A673 (cell line): Measurements from ENCODE around the gene TOR4A. TPM values are rescaled to one million over a fixed set of nuclear protein-coding genes. Genes with fewer than 3 reads are reported as not detected.

Experiments used
- BruUV-seq: library from RNA; stranded (reverse); fragments of 400-500 nt; replicated peaks from 2 replicates; lab custom pipeline; 2021; lab: Mats Ljungman, UMichigan
- CTCF ChIA-PET: fragments of 300-600 bp; sonication (Branson Sonifier 250); formaldehyde crosslinking; loops from one replicate; lab custom pipeline; 2022; ENCODE audit warnings: antibody characterized with exemption; lab: Charles Lee
- POLR2A ChIA-PET: fragments of 300-600 bp; sonication (Branson Sonifier 250); formaldehyde crosslinking; loops from one replicate; lab custom pipeline; 2022; ENCODE audit warnings: antibody characterized with exemption; ENCODE audit not compliant: low non-redundant PET; lab: Charles Lee
- DNase-seq: peaks from one replicate; pipeline ENCODE4 v3.0.0-alpha.2; 2015; ENCODE audit warnings: low spot score
- H3K27ac ChIP-seq: fragments of 200-600 bp; sonication (generic); 2 replicates; pipeline ENCODE4 v1.5.1; 2016; ENCODE audit warnings: mixed run types, low read depth, mild to moderate bottlenecking, mixed read lengths, antibody characterized with exemption, low read length; ENCODE audit not compliant: poor library complexity, severe bottlenecking
- H3K27me3 ChIP-seq: fragments of 200-600 bp; sonication (generic); replicated peaks from 2 replicates; pipeline ENCODE4 v1.6.1; 2017; ENCODE audit warnings: mixed run types, low read depth, mild to moderate bottlenecking, mixed read lengths, antibody characterized with exemption, low read length; ENCODE audit not compliant: insufficient read depth, poor library complexity
- H3K36me3 ChIP-seq: fragments of 200-600 bp; sonication (generic); 2 replicates; pipeline ENCODE4 v1.6.1; 2016; ENCODE audit warnings: mixed run types, mild to moderate bottlenecking, mixed read lengths, antibody characterized with exemption, low read length; ENCODE audit not compliant: insufficient read depth, poor library complexity, severe bottlenecking
- H3K4me1 ChIP-seq: fragments of 200-600 bp; sonication (generic); 2 replicates; pipeline ENCODE4 v1.6.1; 2017; ENCODE audit warnings: mixed run types, mild to moderate bottlenecking, mixed read lengths, antibody characterized with exemption, low read length; ENCODE audit not compliant: insufficient read depth, poor library complexity, severe bottlenecking
- H3K4me3 ChIP-seq: fragments of 200-600 bp; sonication (generic); 2 replicates; pipeline ENCODE4 v1.5.1; 2016; ENCODE audit warnings: low read depth, mixed run types, mild to moderate bottlenecking, mixed read lengths, low read length; ENCODE audit not compliant: poor library complexity, severe bottlenecking
- H3K9me3 ChIP-seq: fragments of 200-600 bp; sonication (generic); 2 replicates; pipeline ENCODE4 v1.6.1; 2016; ENCODE audit warnings: mixed run types, low read depth, mild to moderate bottlenecking, mixed read lengths, antibody characterized with exemption, low read length; ENCODE audit not compliant: poor library complexity, severe bottlenecking
- CTCF ChIP-seq: fragments of 300-800, 200-600 bp; sonication (generic); conservative IDR thresholded peaks from 2 replicates; pipeline ENCODE4 v1.5.1; 2017; ENCODE audit warnings: low read depth, mild to moderate bottlenecking, antibody characterized with exemption, low read length, moderate library complexity, mixed read lengths
- EZH2 ChIP-seq: fragments of 200-600 bp; sonication (generic); IDR thresholded peaks from 2 replicates; pipeline ENCODE4 v1.6.1; 2017; ENCODE audit warnings: borderline replicate concordance, low read depth, mild to moderate bottlenecking, mixed read lengths, antibody characterized with exemption, low read length; ENCODE audit not compliant: poor library complexity, severe bottlenecking
- intact Hi-C: fragments of 100-400 bp; cut with micrococcal nuclease; formaldehyde crosslinking; loops from one replicate; pipeline ENCODE4 v1.10.0; 2022; ENCODE audit not compliant: unreplicated experiment
- total RNA-seq: library from RNA; stranded (reverse); gene quantifications from 2 replicates; pipeline ENCODE4 v1.2.3, GENCODE V29; 2021

TOR4A gene
- total RNA-seq, 1 experiment from 2014 or later: 0.82 TPM

GRCh38 chr9:137303151-137303892, 25.8 kb downstream of the TOR4A start:
- ChIA-PET CTCF (interaction anchor here (0.6 kb wide), 1 partner anchor 96 kb away, joined by 4 read pairs; no protein-coding TSS in a partner anchor), POLR2A (no interaction called here)
- intact Hi-C loops: no loop called here
- no peaks in the 10 kb centered on the region for H3K36me3 ChIP-seq
- peaks cover 54% of the 10 kb centered on the region for H3K4me1 ChIP-seq
- no TSS peak for BruUV-seq
- H3K27me3 ChIP-seq: no peaks in the 10 kb centered on the region
- H3K4me3 ChIP-seq: peak overlapping the region; percentile 36
- H3K9me3 ChIP-seq: no peaks in the 10 kb centered on the region
- H3K27ac ChIP-seq: peak overlapping the region; percentile 70
- TF ChIP-seq EZH2 (no peak), CTCF (no peak)
- peak; percentile 69 for DNase-seq

GRCh38 chr9:137303893-137304382, 26.4 kb downstream of the TOR4A start:
- BruUV-seq: no TSS peak
- Histone ChIP-seq H3K9me3 (no peaks in the 10 kb centered on the region), H3K36me3 (no peaks in the 10 kb centered on the region), H3K27ac (peak overlapping the region; percentile 70), H3K4me1 (peaks cover 54% of the 10 kb centered on the region), H3K27me3 (no peaks in the 10 kb centered on the region), H3K4me3 (no peak overlapping the region)
- no peak for TF ChIP-seq CTCF
- TF ChIP-seq EZH2: no peak
- intact Hi-C loops: no loop called here
- CTCF ChIA-PET: no interaction called here
- POLR2A ChIA-PET: no interaction called here
- DNase-seq: no peak

GRCh38 chr9:137304383-137305059, 27.0 kb downstream of the TOR4A start:
- Histone ChIP-seq H3K4me1 (peaks cover 51% of the 10 kb centered on the region), H3K27me3 (no peaks in the 10 kb centered on the region), H3K9me3 (no peaks in the 10 kb centered on the region), H3K4me3 (no peak overlapping the region), H3K27ac (peak overlapping the region; percentile 38), H3K36me3 (no peaks in the 10 kb centered on the region)
- BruUV-seq: no TSS peak
- ChIA-PET POLR2A (no interaction called here), CTCF (interaction anchor here (0.6 kb wide), 1 partner anchor 18 kb away, joined by 3 read pairs; no protein-coding TSS in a partner anchor)
- TF ChIP-seq EZH2: no peak
- no peak for TF ChIP-seq CTCF
- intact Hi-C loops: no loop called here
- no peak for DNase-seq
